HG03469 (cell line): ENCODE data around the gene OR2V2.
"Not testable (repeated sequence)": the region's sequence is repeated elsewhere in the genome, so short reads cannot be mapped to it uniquely, and the experiment has no call there.

Experiments
- ATAC-seq: cut with Tn5 transposase; IDR thresholded peaks from one replicate; pipeline ENCODE4 v1.9.1; 2021; ENCODE audit warnings: mild to moderate bottlenecking, moderate library complexity, moderate number of reproducible peaks; ENCODE audit not compliant: unreplicated experiment

The OR2V2 gene

DNA sequence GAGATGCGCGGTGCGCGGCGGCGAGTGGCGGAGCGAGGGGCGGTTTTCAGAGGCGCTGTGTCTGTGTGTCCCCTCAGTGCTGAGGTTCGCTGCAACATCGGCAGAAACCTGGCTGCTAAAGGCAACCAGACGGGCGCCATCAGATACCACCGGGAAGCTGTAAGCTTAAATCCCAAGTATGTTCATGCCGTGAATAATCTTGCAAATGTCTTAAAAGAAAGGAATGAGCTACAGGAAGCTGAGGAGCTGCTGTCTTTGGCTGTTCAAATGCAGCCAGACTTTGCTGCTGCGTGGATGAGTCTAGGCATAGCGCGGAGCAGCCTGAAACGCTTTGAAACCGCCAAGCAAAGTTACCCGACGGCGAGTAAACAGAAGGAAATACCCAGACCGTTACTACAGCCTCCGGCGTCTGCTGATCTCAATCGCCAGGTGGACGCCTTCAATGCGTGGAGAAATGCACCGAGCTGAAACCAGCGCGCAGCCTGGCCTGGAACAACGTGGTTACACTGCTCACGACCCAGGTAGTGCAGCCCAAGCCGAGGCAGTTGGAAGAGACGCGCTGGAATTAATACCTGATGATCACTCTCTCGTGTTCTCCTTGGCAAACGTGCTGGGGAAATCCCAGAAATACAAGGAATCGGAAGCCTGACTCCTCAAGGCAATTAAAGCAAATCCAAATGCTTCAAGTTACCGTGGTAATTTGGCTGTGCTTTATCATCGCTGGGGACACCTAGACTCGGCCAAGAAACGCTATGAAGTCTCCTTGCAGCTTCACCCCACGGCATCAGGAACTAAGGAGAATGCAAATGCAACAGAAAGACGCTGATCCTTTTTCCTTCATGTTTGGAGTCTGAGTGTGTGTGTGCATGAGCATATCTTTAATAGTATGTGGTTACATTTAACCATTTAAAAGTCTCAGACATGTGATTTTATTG lies 32.3 kb upstream of the OR2V2 start:
- ATAC-seq: no peak

DNA sequence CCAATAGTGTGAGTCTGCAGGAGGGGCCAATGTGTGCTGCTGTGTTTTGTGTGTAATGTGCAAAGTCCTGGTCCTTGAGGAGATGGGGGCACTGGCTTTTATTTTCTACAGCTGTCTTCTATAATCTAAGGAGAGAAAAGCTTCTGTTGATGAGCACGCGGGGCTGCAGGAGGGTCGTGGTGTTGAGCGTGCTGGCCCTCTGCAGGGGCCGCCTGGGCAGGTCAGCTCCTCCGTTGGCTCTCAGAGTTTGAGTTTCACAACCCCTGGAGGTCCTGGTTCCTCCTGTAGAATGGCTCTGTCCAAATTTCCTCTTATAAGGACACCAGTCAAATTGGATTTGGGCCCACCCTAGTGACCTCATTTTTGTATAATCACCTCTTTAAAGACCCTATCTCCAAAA lies 29.0 kb upstream of the OR2V2 start:
- no peak for ATAC-seq

DNA sequence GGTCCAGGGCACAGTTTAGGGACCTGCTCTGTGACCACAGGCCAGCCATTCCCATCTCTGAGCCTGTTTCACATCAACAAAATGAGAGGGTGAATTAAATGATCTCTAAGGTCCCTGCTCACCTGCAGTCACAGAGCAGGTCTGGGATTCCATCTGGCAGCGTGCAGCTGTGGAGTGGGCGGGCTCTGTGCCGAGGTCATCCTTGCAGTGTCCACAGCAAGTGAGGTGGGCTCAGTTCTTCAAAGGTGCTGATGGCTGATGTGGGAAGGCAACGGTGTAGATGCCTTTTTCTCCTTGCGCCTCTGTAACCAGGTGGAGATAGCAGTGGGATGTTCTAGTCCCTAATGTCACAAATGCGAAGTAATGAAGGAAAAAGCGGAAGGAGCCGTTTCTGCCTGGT lies 28.3 kb upstream of the OR2V2 start:
- no peak for ATAC-seq

- no peak for ATAC-seq
These were observed 27.1 kb upstream of the OR2V2 start for GRCh38 chr5:181120306-181120705.

DNA sequence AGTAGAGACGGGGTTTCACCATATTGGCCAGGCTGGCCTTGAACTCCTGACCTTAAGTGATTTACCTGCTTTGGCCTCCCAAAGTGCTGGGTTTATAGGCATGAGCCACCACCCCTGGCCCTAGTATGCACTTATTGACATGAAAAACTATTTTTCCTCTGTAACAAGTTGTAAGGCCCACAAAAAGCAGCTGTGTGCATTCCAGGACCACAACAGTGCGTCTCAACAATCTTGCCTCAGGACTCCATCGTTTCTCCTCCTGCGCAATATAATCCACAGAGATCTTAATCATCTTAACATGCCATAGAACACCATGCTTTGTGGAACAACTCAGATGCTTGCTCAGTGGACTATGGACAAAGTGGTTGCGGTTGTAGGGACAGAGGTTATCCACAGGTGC lies 26.6 kb upstream of the OR2V2 start:
- no peak for ATAC-seq

- ATAC-seq: no peak
These were observed 25.5 kb upstream of the OR2V2 start for GRCh38 chr5:181121675-181122561.

GRCh38 chr5:181124526-181124925 lies 22.9 kb upstream of the OR2V2 start:
- no peak for ATAC-seq

GRCh38 chr5:181126841-181127240 lies 20.5 kb upstream of the OR2V2 start:
- no peak for ATAC-seq

- ATAC-seq: no peak
These were observed 19.9 kb upstream of the OR2V2 start for GRCh38 chr5:181127456-181127855.

GRCh38 chr5:181127907-181128626 lies 19.3 kb upstream of the OR2V2 start:
- no peak for ATAC-seq

GRCh38 chr5:181129601-181130000 lies 17.8 kb upstream of the OR2V2 start:
- no peak for ATAC-seq

DNA sequence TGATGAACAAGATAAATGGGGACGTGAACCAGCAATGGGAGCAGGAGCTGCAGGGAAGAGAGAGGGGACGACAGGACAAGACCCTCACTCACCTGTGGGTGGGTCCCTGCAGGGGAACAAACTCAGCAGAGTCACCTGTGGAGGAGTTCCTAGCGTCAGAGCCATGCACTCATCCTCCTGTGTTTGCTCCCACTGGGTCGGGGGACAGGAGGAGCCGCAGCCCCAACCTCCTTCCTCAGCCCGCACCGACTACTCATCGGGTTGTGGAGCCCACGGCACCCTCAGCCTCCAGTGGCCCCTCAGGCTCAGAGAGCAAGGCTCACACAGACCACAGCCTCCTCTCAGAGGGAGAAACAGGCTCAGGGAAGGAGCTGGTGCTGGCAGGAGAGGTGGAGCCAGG lies 17.3 kb upstream of the OR2V2 start:
- not testable (repeated sequence) for ATAC-seq

GRCh38 chr5:181130832-181131496 lies 16.4 kb upstream of the OR2V2 start, which contains the start of gene OR2V1:
TSS of gene OR2V1 (minus strand) at chr5:181131169. CDS start at chr5:181125304, 5,865 bp downstream.
- ATAC-seq: no peak

DNA sequence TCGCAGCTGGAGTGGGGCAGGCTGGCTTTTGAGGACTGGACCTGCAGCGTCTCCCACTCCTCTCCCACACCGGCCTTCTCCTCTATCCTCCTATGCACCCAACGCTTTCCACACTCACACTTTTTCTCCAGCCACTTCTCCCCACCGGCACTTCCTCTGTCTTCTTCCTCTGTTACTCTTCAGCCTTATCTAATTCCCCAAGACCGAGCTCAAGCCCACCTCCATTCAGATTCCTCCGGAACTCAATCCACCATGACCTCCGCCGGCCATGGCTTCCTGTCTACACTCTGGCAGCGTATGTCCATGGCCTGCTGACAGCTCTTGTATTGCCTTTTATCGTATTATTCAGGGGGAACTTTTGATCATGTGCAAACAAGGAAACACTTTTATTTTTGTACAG lies 15.9 kb upstream of the OR2V2 start:
- no peak for ATAC-seq

- no peak for ATAC-seq
These were observed 14.3 kb upstream of the OR2V2 start for GRCh38 chr5:181133083-181133482.

DNA sequence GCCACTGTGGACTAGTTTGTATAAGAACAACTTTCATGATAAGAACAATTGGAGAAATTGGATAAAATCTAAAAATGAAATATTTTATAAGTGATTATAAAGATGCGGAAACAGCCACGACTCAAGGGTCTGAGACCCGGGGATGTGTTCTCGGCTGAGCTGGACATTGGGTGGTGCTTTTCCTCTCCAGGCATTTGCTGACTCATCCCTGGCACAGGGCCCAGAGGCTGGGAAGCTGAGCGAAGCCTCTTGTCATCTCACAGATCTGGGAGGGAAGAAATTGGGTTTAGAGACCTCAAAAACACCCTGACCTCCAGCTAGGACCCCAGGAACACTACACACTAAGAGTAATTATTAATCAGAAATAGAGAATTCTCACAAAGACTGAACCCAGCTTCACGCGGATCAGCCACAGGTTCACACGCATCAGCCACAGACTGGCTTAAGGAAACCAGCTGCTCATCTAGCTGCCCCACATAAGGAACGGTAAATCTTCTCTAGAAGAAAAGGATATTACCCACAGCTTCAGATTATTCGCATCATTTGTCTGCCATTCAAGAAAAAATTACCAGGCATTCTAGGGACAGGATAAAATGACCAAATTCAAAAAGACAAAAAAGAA lies 13.7 kb upstream of the OR2V2 start:
- no peak for ATAC-seq

- no peak for ATAC-seq
These were observed 13.1 kb upstream of the OR2V2 start for GRCh38 chr5:181134259-181134658.

DNA sequence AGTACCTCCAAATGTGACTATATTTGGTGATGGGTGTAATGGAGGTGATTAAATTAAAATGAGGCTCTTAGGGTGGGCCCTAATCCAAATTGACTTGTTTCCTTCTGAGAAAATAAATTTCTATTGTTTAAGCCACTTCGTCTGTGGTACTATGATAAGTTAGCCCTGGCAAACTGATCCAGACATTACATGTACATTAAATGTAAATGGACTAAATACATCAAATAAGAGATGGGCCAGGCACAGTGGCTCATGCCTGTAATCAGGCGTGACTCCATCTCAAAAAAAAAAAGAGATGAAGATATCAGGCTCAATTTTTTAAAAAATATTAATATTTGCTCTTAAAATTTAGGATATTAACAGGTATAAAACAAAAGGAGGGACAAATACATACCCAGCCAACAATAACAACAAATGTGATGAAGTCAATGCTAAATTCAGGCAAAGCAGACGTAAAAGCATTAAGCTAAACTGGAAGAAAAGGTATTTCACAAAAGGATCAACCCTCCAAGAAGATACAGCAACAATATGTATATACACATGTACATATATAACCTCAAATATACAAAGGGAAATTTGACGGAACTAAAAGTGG lies 10.9 kb upstream of the OR2V2 start:
- no peak for ATAC-seq

GRCh38 chr5:181138258-181138657 lies 9.1 kb upstream of the OR2V2 start:
- no peak for ATAC-seq

- no peak for ATAC-seq
These were observed 6.6 kb upstream of the OR2V2 start for GRCh38 chr5:181140766-181141165.
